HCT116 (cell line): ENCODE data around the gene FAM117A. TPM values are rescaled to one million over a fixed set of nuclear protein-coding genes. Genes with fewer than 3 reads are reported as not detected.

Source experiments
- ATAC-seq: fragments of 200-7000 bp; cut with Tn5 transposase; 2 replicates; pipeline ENCODE4 v1.9.1; 2020; ENCODE audit warnings: mild to moderate bottlenecking, moderate library complexity
- BruUV-seq: library from RNA; stranded (reverse); fragments of 400-500 nt; replicated peaks from 2 replicates; lab custom pipeline; 2021; lab: Mats Ljungman, UMichigan
- CTCF ChIA-PET: fragments of 300-600 bp; sonication (Branson Sonifier 250); formaldehyde crosslinking; loops from one replicate; lab custom pipeline; 2021; ENCODE audit warnings: antibody characterized with exemption; lab: Charles Lee
- POLR2A ChIA-PET: fragments of 300-600, 350-600 bp; sonication (Branson Sonifier 250); formaldehyde crosslinking; loops from one replicate; lab custom pipeline; 2021; ENCODE audit warnings: antibody characterized with exemption; lab: Charles Lee
- RAD21 ChIA-PET, 2 experiments: fragments of 300-600 bp; sonication (Branson Sonifier 250); formaldehyde crosslinking; loops; one replicate each; lab custom pipeline; 2023; ENCODE audit warnings: low total read pairs in 2 of 2; ENCODE audit not compliant: uncharacterized antibody in 2 of 2, unreplicated experiment in 2 of 2, low non-redundant PET in 1 of 2; lab: Charles Lee
- DNase-seq: peaks from one replicate; pipeline ENCODE4 v3.0.0-alpha.2; 2010; ENCODE audit warnings: low read depth, low spot score
- H2AFZ ChIP-seq: fragments of 200-600 bp; shearing (Covaris generic), sonication (generic); 2 replicates; pipeline ENCODE4 v1.6.1; 2017; ENCODE audit warnings: low read depth, mixed run types, mixed read lengths, antibody characterized with exemption, low read length; ENCODE audit not compliant: poor library complexity, severe bottlenecking
- H3K27ac ChIP-seq: 2 replicates; pipeline ENCODE4 v1.5.1; 2012; ENCODE audit warnings: low read depth, low read length
- H3K27me3 ChIP-seq: fragments of 200-600 bp; sonication (generic); 2 replicates; pipeline ENCODE4 v1.6.1; 2016; ENCODE audit warnings: mixed run types, low read length, mixed read lengths; ENCODE audit not compliant: insufficient read depth
- H3K36me3 ChIP-seq, 2 experiments: fragments of 200-500 bp in 1 of 2; fragments of 200-600 bp in 1 of 2; sonication (Bioruptor generic) in 1 of 2; sonication (generic) in 1 of 2; 2 replicates each; pipeline versions ENCODE4 v1.5.1 to v1.6.1; 2014 to 2016; ENCODE audit warnings: low read length in 2 of 2, inconsistent platforms in 1 of 2, mixed read lengths in 1 of 2, mixed run types in 1 of 2; ENCODE audit not compliant: insufficient read depth in 2 of 2, control insufficient read depth in 1 of 2
- H3K4me1 ChIP-seq, 2 experiments: fragments of 200-600 bp in 1 of 2; sonication (generic) in 1 of 2; 2 replicates each; pipeline versions ENCODE4 v1.5.1 to v1.6.1; 2012 to 2017; ENCODE audit warnings: low read length in 2 of 2, inconsistent platforms in 1 of 2, mild to moderate bottlenecking in 1 of 2, mixed read lengths in 1 of 2, mixed run types in 1 of 2, moderate library complexity in 1 of 2; ENCODE audit not compliant: insufficient read depth in 2 of 2, control insufficient read depth in 1 of 2
- H3K4me2 ChIP-seq: fragments of 200-600 bp; sonication (generic); 2 replicates; pipeline ENCODE4 v1.6.1; 2017; ENCODE audit warnings: mixed run types, low read length, mixed read lengths
- H3K4me3 ChIP-seq, 2 experiments: fragments of 200-600 bp in 1 of 2; sonication (generic) in 1 of 2; replicated peaks in 1 of 2; 2 replicates each; pipeline ENCODE4 v1.5.1; 2011 to 2016; ENCODE audit warnings: low read length in 2 of 2, control low read depth in 1 of 2, low read depth in 1 of 2, mild to moderate bottlenecking in 1 of 2, mixed read lengths in 1 of 2, mixed run types in 1 of 2
- H3K79me2 ChIP-seq: fragments of 200-600 bp; sonication (generic); 2 replicates; pipeline ENCODE4 v1.6.1; 2017; ENCODE audit warnings: mild to moderate bottlenecking, mixed run types, low read length, moderate library complexity, mixed read lengths; ENCODE audit not compliant: insufficient read depth
- H3K9ac ChIP-seq: fragments of 200-600 bp; sonication (generic); 2 replicates; pipeline ENCODE4 v1.6.1; 2016; ENCODE audit warnings: low read length, mixed read lengths
- H3K9me2 ChIP-seq: fragments of 200-600 bp; sonication (generic), shearing (Covaris generic); 2 replicates; pipeline ENCODE4 v1.6.1; 2017; ENCODE audit warnings: mixed run types, mild to moderate bottlenecking, moderate library complexity; ENCODE audit not compliant: insufficient read depth
- H3K9me3 ChIP-seq, 2 experiments: fragments of 200-500 bp in 1 of 2; fragments of 200-600 bp in 1 of 2; sonication (Bioruptor generic) in 1 of 2; sonication (generic) in 1 of 2; 2 replicates each; pipeline ENCODE4 v1.6.1; 2014 to 2017; ENCODE audit warnings: low read length in 2 of 2, mixed read lengths in 2 of 2, inconsistent platforms in 1 of 2, low read depth in 1 of 2, mild to moderate bottlenecking in 1 of 2, mixed run types in 1 of 2, moderate library complexity in 1 of 2; ENCODE audit not compliant: control insufficient read depth in 1 of 2, insufficient read depth in 1 of 2
- H4K20me1 ChIP-seq: fragments of 200-600 bp; sonication (generic), shearing (Covaris generic); 2 replicates; pipeline ENCODE4 v1.6.1; 2017; ENCODE audit warnings: mixed run types, mild to moderate bottlenecking, moderate library complexity; ENCODE audit not compliant: insufficient read depth
- CEBPB ChIP-seq: IDR thresholded peaks from 2 replicates; pipeline ENCODE4 v1.6.1; 2012; ENCODE audit warnings: low read depth
- ELF1 ChIP-seq: IDR thresholded peaks from 2 replicates; pipeline ENCODE4 v1.6.1; 2012; ENCODE audit warnings: low read depth, borderline replicate concordance
- EZH2 ChIP-seq: fragments of 200-600 bp; sonication (generic); IDR thresholded peaks from 2 replicates; pipeline ENCODE4 v1.6.1; 2017; ENCODE audit warnings: antibody characterized with exemption, mixed run types
- FOSL1 ChIP-seq: IDR thresholded peaks from 2 replicates; pipeline ENCODE4 v1.6.1; 2012; ENCODE audit warnings: low read depth
- POLR2A ChIP-seq: IDR thresholded peaks from 2 replicates; pipeline ENCODE4 v1.7.0; 2011; ENCODE audit warnings: borderline replicate concordance; ENCODE audit not compliant: insufficient read depth, insufficient read length; ENCODE audit errors: extremely low read depth
- SIN3A ChIP-seq: IDR thresholded peaks from 2 replicates; pipeline ENCODE4 v1.6.1; 2012; ENCODE audit warnings: low read depth
- ZNF274 ChIP-seq: fragments of 200-500 bp; sonication (Bioruptor generic); IDR thresholded peaks from 2 replicates; pipeline ENCODE4 v1.6.1; 2014; ENCODE audit warnings: mild to moderate bottlenecking, low read depth, low read length, inconsistent platforms
- intact Hi-C: fragments of 100-400 bp; cut with micrococcal nuclease; formaldehyde crosslinking; loops from 2 replicates; pipeline ENCODE4 v1.10.0; 2022
- total RNA-seq: library from RNA; stranded (reverse); gene quantifications from one replicate; pipeline ENCODE4 v1.2.1, GENCODE V29; 2021; ENCODE audit not compliant: unreplicated experiment
- TF ChIP-seq, protein P1 (sequence below): IDR thresholded peaks from 2 replicates; pipeline ENCODE4 v1.6.1; 2012; ENCODE audit warnings: low read depth

FAM117A gene
- total RNA-seq, 1 experiment from 2014 or later, result 12.8 TPM

DNA sequence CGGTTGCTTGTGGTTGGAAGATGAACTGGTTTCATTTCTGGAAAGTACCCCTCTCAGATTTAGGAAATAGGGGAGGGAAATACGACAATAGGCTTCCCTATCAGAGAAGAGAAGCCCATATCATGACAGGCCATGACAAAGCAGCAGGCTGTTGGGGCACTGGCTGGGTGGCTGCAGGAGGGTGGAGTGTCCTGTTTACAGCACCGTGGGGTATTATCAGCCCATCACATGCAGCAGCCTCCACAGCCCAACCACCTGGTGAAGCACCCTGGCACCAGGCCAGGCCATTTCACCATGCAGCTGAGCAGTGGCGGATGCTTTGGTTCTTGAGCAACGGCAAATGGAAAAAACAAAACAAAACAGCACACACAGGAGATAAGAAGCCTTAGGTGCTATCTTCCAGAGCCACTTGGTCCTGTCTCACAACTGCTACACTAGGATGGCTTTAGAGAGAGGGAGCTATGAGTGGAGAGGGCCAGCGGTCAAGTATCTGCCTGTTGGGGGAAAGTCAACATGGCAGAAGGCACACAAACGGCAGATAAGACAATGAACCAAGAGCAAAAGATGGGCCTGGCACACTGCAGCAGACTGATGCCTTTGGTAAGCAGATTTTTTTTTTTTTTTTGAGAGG is 24.2 kb downstream of the FAM117A start:
- Histone ChIP-seq H3K79me2 (no peaks in the 10 kb centered on the region), H3K4me1 (no peaks in the 10 kb centered on the region), H4K20me1 (no peaks in the 10 kb centered on the region), H3K27me3 (no peaks in the 10 kb centered on the region; the same call in 1 of the 2 replicates), H3K36me3 (no peaks in the 10 kb centered on the region), H3K9me2 (no peaks in the 10 kb centered on the region), H2AFZ (no peak overlapping the region), H3K4me2 (no peak overlapping the region), H3K9me3 (no peaks in the 10 kb centered on the region), H3K9ac (no peak overlapping the region), H3K27ac (no peak overlapping the region), H3K4me3 (no peak overlapping the region)
- ATAC-seq (no peak), DNase-seq (no peak)
- POLR2A ChIA-PET, result no interaction called here
- no TSS peak for BruUV-seq
- CTCF ChIA-PET, result no interaction called here
- RAD21 ChIA-PET, result no interaction called here
- TF ChIP-seq EZH2, result no peak
- TF ChIP-seq, protein P1, sequence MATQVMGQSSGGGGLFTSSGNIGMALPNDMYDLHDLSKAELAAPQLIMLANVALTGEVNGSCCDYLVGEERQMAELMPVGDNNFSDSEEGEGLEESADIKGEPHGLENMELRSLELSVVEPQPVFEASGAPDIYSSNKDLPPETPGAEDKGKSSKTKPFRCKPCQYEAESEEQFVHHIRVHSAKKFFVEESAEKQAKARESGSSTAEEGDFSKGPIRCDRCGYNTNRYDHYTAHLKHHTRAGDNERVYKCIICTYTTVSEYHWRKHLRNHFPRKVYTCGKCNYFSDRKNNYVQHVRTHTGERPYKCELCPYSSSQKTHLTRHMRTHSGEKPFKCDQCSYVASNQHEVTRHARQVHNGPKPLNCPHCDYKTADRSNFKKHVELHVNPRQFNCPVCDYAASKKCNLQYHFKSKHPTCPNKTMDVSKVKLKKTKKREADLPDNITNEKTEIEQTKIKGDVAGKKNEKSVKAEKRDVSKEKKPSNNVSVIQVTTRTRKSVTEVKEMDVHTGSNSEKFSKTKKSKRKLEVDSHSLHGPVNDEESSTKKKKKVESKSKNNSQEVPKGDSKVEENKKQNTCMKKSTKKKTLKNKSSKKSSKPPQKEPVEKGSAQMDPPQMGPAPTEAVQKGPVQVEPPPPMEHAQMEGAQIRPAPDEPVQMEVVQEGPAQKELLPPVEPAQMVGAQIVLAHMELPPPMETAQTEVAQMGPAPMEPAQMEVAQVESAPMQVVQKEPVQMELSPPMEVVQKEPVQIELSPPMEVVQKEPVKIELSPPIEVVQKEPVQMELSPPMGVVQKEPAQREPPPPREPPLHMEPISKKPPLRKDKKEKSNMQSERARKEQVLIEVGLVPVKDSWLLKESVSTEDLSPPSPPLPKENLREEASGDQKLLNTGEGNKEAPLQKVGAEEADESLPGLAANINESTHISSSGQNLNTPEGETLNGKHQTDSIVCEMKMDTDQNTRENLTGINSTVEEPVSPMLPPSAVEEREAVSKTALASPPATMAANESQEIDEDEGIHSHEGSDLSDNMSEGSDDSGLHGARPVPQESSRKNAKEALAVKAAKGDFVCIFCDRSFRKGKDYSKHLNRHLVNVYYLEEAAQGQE, result no peak
- no peak for TF ChIP-seq ELF1
- TF ChIP-seq FOSL1, result no peak
- TF ChIP-seq SIN3A, result no peak
- no peak for TF ChIP-seq POLR2A
- no peak for TF ChIP-seq CEBPB
- no peak for TF ChIP-seq ZNF274
- intact Hi-C loops, result no loop called here
